Vagina (tissue), 2 donors: Measurements from ENCODE around the gene REV1. TPM values are rescaled to one million over a fixed set of nuclear protein-coding genes. Genes with fewer than 3 reads are reported as not detected.
"Not testable (repeated sequence)": the region's sequence is repeated elsewhere in the genome, so short reads cannot be mapped to it uniquely, and the experiment has no call there.

Experiments used
- DNase-seq, 2 donors: peaks; one replicate each; pipeline ENCODE4 v3.0.0-alpha.2; 2017; ENCODE audit errors: extremely low spot score in 2 of 2
- H3K27ac ChIP-seq: fragments of 200-600 bp; sonication (generic); one replicate; pipeline ENCODE4 v1.5.1; 2019
- H3K27me3 ChIP-seq: fragments of 200-600 bp; sonication (generic); one replicate; pipeline ENCODE4 v1.5.1; 2019
- H3K36me3 ChIP-seq, 2 donors: fragments of 200-600 bp; sonication (generic); one replicate each; pipeline ENCODE4 v1.5.1; 2017 to 2019
- H3K4me1 ChIP-seq: fragments of 200-600 bp; sonication (generic); one replicate; pipeline ENCODE4 v1.5.1; 2019
- H3K4me3 ChIP-seq, 2 donors: fragments of 200-600 bp; sonication (generic); 1 replicate in 1 of 2; 2 replicates in 1 of 2; pipeline ENCODE4 v1.5.1; 2016 to 2019
- H3K9me3 ChIP-seq: fragments of 200-600 bp; sonication (generic); one replicate; pipeline ENCODE4 v1.5.1; 2019
- POLR2A ChIP-seq, 2 donors: fragments of 450-650 bp; IDR thresholded peaks; one replicate each; pipeline ENCODE4 v1.6.1; 2017; ENCODE audit warnings: antibody characterized with exemption in 2 of 2, mild to moderate bottlenecking in 2 of 2, moderate library complexity in 2 of 2
- POLR2AphosphoS5 ChIP-seq, 2 donors: sonication (generic); formaldehyde crosslinking; IDR thresholded peaks; one replicate each; pipeline ENCODE4 v1.9.0; 2017; ENCODE audit warnings: antibody characterized with exemption in 2 of 2, mild to moderate bottlenecking in 2 of 2, low read depth in 1 of 2; ENCODE audit not compliant: insufficient read depth in 1 of 2
- intact Hi-C: fragments of 100-400 bp; cut with DNase I; formaldehyde crosslinking; loops from one replicate; pipeline ENCODE4 v1.15.1; 2023
- total RNA-seq: library from RNA; depleted of rRNA; stranded (reverse); fragments of >200 nt; gene quantifications from one replicate; pipeline ENCODE4 v1.2.3, GENCODE V29; 2016
- TF ChIP-seq, protein P1 (sequence below), 3 experiments: fragments of 450-650 bp in 2 of 3; fragments of 200-600 bp in 1 of 3; sonication (generic) in 1 of 3; IDR thresholded peaks; one replicate each; pipeline ENCODE4 v1.5.1; 2017 to 2019; ENCODE audit warnings: antibody characterized with exemption in 3 of 3, mild to moderate bottlenecking in 2 of 3, moderate library complexity in 2 of 3

Gene REV1
- total RNA-seq, 1 donor from 2014 or later = 102 TPM

DNA sequence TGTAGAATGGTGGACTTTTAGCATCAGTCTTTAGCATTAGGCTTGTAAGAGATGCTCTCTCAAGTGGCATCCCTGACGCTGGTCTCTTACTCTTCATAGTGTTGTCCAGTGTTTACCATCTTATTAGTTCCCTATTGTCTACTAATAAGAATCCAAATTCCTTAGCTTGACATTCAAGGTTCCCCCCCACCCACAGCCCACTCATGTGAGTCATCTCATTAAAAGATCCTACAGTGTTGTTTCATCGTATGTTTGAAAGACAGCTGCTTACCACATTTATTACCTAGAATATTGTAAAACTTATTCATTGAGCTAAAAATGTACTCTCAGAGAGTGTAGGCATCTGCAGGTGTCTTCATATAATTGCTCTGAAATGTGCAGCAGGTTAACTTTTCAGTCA, 124.2 kb downstream of the REV1 start:
- Histone ChIP-seq H3K9me3 (no peaks in the 10 kb centered on the region), H3K27me3 (no peaks in the 10 kb centered on the region), H3K27ac (no peak overlapping the region), H3K4me1 (no peaks in the 10 kb centered on the region), H3K4me3 (no peak overlapping the region), H3K36me3 (peaks cover 0 to 63% of the 10 kb centered on the region in 2 donors)
- intact Hi-C loops = no loop called here
- no peak for DNase-seq
- no peak for TF ChIP-seq POLR2AphosphoS5 (IDR thresholded peaks at IDR 0.05; ENCODE audit: insufficient read depth in 1 of 2, low read depth in 1 of 2)
- TF ChIP-seq POLR2A (IDR thresholded peaks at IDR 0.05) = no peak
- TF ChIP-seq, protein P1, sequence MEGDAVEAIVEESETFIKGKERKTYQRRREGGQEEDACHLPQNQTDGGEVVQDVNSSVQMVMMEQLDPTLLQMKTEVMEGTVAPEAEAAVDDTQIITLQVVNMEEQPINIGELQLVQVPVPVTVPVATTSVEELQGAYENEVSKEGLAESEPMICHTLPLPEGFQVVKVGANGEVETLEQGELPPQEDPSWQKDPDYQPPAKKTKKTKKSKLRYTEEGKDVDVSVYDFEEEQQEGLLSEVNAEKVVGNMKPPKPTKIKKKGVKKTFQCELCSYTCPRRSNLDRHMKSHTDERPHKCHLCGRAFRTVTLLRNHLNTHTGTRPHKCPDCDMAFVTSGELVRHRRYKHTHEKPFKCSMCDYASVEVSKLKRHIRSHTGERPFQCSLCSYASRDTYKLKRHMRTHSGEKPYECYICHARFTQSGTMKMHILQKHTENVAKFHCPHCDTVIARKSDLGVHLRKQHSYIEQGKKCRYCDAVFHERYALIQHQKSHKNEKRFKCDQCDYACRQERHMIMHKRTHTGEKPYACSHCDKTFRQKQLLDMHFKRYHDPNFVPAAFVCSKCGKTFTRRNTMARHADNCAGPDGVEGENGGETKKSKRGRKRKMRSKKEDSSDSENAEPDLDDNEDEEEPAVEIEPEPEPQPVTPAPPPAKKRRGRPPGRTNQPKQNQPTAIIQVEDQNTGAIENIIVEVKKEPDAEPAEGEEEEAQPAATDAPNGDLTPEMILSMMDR (IDR thresholded peaks at IDR 0.05) = no peak

DNA sequence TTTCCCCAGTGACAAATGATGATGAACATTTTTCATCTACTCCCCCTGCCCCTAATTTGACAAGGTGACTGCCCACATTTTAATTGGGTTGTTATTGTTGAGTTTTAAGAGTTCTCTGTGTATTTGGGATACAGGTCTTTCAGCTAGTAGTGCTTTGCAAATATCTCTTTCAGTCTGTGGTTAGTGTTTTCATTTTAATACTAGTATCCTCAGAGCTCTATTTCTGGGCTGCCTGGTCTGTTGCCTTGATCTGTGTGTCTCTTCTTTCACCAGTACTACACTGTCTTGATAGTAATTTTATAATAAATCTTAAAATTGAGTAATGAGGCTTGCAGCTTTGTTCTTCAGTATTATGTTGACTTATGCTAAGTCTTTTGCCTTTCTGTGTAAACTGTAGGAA, 133.0 kb downstream of the REV1 start:
- no peaks in the 10 kb centered on the region for H3K9me3 ChIP-seq
- intact Hi-C loops = no loop called here
- TF ChIP-seq, protein P1 (IDR thresholded peaks at IDR 0.05) = no peak
- no peak for TF ChIP-seq POLR2A (IDR thresholded peaks at IDR 0.05)
- TF ChIP-seq POLR2AphosphoS5 (IDR thresholded peaks at IDR 0.05; ENCODE audit: insufficient read depth in 1 of 2, low read depth in 1 of 2) = no peak
- peaks cover 0 to 7% of the 10 kb centered on the region in 2 donors for H3K36me3 ChIP-seq
- no peaks in the 10 kb centered on the region for H3K4me1 ChIP-seq
- H3K27ac ChIP-seq = no peak overlapping the region
- no peak overlapping the region for H3K4me3 ChIP-seq
- DNase-seq = no peak
- no peaks in the 10 kb centered on the region for H3K27me3 ChIP-seq

DNA sequence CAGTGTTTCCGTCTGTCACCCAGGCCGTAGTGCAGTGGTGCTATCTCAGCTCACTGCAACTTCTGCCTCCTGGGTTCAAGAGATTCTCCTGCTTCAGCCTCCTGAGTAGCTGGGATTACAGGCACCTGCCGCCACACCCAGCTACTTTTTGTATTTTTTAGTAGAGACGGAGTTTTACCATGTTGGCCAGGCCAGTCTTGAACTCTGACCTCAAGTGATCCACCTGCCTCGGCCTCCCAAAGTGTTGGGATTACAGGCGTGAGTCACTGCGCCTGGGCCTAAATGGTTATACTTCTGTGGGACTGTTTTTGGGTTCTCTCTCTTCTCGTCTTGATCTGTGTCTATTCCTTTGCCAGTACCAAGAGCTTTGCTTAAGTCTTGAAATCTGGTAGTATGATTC, 135.0 kb downstream of the REV1 start:
- H3K36me3 ChIP-seq, H3K9me3 ChIP-seq, DNase-seq, H3K27ac ChIP-seq, intact Hi-C loops, H3K4me3 ChIP-seq, H3K27me3 ChIP-seq, H3K4me1 ChIP-seq: not testable (repeated sequence)

DNA sequence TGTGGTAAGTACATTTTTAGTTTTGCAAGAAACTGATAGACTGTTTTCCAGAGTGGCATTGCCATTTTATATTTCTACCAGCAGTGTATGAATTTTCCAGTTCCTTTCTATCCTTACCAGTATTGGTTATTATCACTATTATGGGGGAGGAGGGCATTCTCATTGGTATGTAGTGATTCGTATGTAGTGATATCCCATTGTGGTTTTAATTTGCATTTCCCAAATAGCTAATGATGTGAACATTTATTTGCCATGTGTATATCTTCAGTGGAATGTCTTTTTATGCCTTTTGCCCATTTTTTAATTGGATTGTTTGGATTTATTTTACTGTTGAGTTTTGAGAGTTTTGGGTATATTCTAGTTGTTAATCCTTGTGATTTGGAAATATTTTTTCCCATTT, 135.7 kb downstream of the REV1 start:
- no peaks in the 10 kb centered on the region for H3K36me3 ChIP-seq
- no peak for DNase-seq
- TF ChIP-seq POLR2A (IDR thresholded peaks at IDR 0.05) (no peak), POLR2AphosphoS5 (IDR thresholded peaks at IDR 0.05; ENCODE audit: insufficient read depth in 1 of 2, low read depth in 1 of 2) (no peak)
- TF ChIP-seq, protein P1 (IDR thresholded peaks at IDR 0.05) = no peak
- H3K9me3 ChIP-seq = no peaks in the 10 kb centered on the region
- H3K27me3 ChIP-seq = no peaks in the 10 kb centered on the region
- no peaks in the 10 kb centered on the region for H3K4me1 ChIP-seq
- no peak overlapping the region for H3K27ac ChIP-seq
- no peak overlapping the region for H3K4me3 ChIP-seq
- intact Hi-C loops = no loop called here

Other genes starting within 250 kb of the REV1 start
- not detected for gene LYG2, start 234.4 kb downstream of the REV1 start, total RNA-seq
- gene LYG1, start 188.8 kb downstream of the REV1 start, total RNA-seq = not detected
- gene TXNDC9, start 153.7 kb downstream of the REV1 start, total RNA-seq = 37.1 TPM
- gene EIF5B, start 152.6 kb downstream of the REV1 start, total RNA-seq = 31.2 TPM